Endothelial cell of umbilical vein (primary cell): ENCODE results near the gene TNP1. TPM values are rescaled to one million over a fixed set of nuclear protein-coding genes. Genes with fewer than 3 reads are reported as not detected.

ENCODE experiments used
- BruUV-seq: library from RNA; stranded (reverse); fragments of 400-500 nt; replicated peaks from 2 replicates; lab custom pipeline; 2021; lab: Mats Ljungman, UMichigan
- CTCF ChIA-PET: fragments of 300-600, 350-600 bp; sonication (Branson Sonifier 250); formaldehyde crosslinking; loops from one replicate; lab custom pipeline; 2021; ENCODE audit warnings: antibody characterized with exemption, inconsistent platforms; lab: Charles Lee
- POLR2A ChIA-PET: fragments of 300-600, 350-600 bp; sonication (Branson Sonifier 250); formaldehyde crosslinking; loops from one replicate; lab custom pipeline; 2021; ENCODE audit warnings: antibody characterized with exemption, inconsistent platforms; lab: Charles Lee
- DNase-seq: peaks from one replicate; pipeline ENCODE4 v3.0.0-alpha.2; 2011; ENCODE audit warnings: low read depth, low spot score
- FAIRE-seq: peaks from 2 replicates; lab custom pipeline; 2011; peaks lifted over from hg19 to GRCh38; lab: Jason Lieb, UNC
- H2AFZ ChIP-seq: 2 replicates; pipeline ENCODE4 v1.6.0; 2012; ENCODE audit warnings: low read depth, low read length, control low read depth, inconsistent platforms
- H3K27ac ChIP-seq: 2 replicates; pipeline ENCODE4 v1.5.1; 2011; ENCODE audit warnings: low read depth, mild to moderate bottlenecking, control low read depth, low read length, moderate library complexity; ENCODE audit not compliant: insufficient read depth
- H3K27me3 ChIP-seq, 2 experiments: 2 replicates each; pipeline versions ENCODE4 v1.6.0 to v1.6.1; 2011; ENCODE audit warnings: low read length in 2 of 2, mixed read lengths in 1 of 2; ENCODE audit not compliant: control insufficient read depth in 2 of 2, insufficient read depth in 2 of 2
- H3K36me3 ChIP-seq, 2 experiments: 2 replicates in 1 of 2; 3 replicates in 1 of 2; pipeline ENCODE4 v1.5.1; 2011; ENCODE audit warnings: low read length in 2 of 2, mild to moderate bottlenecking in 1 of 2, moderate library complexity in 1 of 2; ENCODE audit not compliant: control insufficient read depth in 2 of 2, insufficient read depth in 2 of 2; ENCODE audit errors: extremely low read depth in 1 of 2
- H3K4me1 ChIP-seq: 3 replicates; pipeline ENCODE4 v1.5.1; 2011; ENCODE audit warnings: mild to moderate bottlenecking, low read length; ENCODE audit not compliant: control insufficient read depth, insufficient read depth; ENCODE audit errors: extremely low read depth
- H3K4me2 ChIP-seq: 2 replicates; pipeline ENCODE4 v1.6.1; 2011; ENCODE audit warnings: low read length, control low read depth, mixed read lengths; ENCODE audit not compliant: insufficient read depth
- H3K4me3 ChIP-seq, 3 experiments: fragments of 200-600 bp in 1 of 3; sonication (generic), shearing (Covaris generic) in 1 of 3; replicated peaks in 1 of 3; 2 replicates each; pipeline ENCODE4 v1.5.1; 2011 to 2016; ENCODE audit warnings: control low read depth in 3 of 3, low read length in 3 of 3, mild to moderate bottlenecking in 2 of 3, inconsistent platforms in 1 of 3, low read depth in 1 of 3, moderate library complexity in 1 of 3; ENCODE audit not compliant: insufficient read depth in 1 of 3
- H3K79me2 ChIP-seq: 2 replicates; pipeline ENCODE4 v1.6.0; 2012; ENCODE audit warnings: low read length, inconsistent platforms; ENCODE audit not compliant: control insufficient read depth, insufficient read depth
- H3K9ac ChIP-seq: replicated peaks from 2 replicates; pipeline ENCODE3; 2011; ENCODE audit warnings: low read length, control low read depth; ENCODE audit not compliant: insufficient read depth; ENCODE audit errors: extremely low read depth
- H3K9me1 ChIP-seq: replicated peaks from 3 replicates; pipeline ENCODE4 v1.6.0; 2011; ENCODE audit warnings: mild to moderate bottlenecking, low read length; ENCODE audit not compliant: control insufficient read depth, insufficient read depth; ENCODE audit errors: extremely low read depth
- H3K9me3 ChIP-seq: replicated peaks from 2 replicates; pipeline ENCODE4 v1.5.1; 2012; ENCODE audit warnings: low read length, inconsistent platforms; ENCODE audit not compliant: control insufficient read depth, insufficient read depth
- H4K20me1 ChIP-seq: replicated peaks from 2 replicates; pipeline ENCODE3; 2011; ENCODE audit warnings: mild to moderate bottlenecking, low read length; ENCODE audit not compliant: control insufficient read depth, insufficient read depth; ENCODE audit errors: extremely low read depth
- EZH2 ChIP-seq: IDR thresholded peaks from 2 replicates; pipeline ENCODE4 v1.6.1; 2012; ENCODE audit warnings: borderline replicate concordance, low read depth, mild to moderate bottlenecking, moderate library complexity, low read length, inconsistent platforms; ENCODE audit not compliant: severe bottlenecking
- FOS ChIP-seq: IDR thresholded peaks from 2 replicates; pipeline ENCODE4 v1.6.1; 2011; ENCODE audit warnings: mild to moderate bottlenecking, low read length, moderate library complexity, borderline replicate concordance; ENCODE audit not compliant: insufficient read depth
- GATA2 ChIP-seq: IDR thresholded peaks from 2 replicates; pipeline ENCODE4 v1.7.0; 2011; ENCODE audit warnings: low read depth, mild to moderate bottlenecking, moderate library complexity, mixed read lengths, low read length; ENCODE audit not compliant: insufficient read length, insufficient read depth
- JUN ChIP-seq: IDR thresholded peaks from 2 replicates; pipeline ENCODE4 v1.6.1; 2011; ENCODE audit warnings: borderline replicate concordance, low read depth; ENCODE audit not compliant: insufficient read length, insufficient read depth
- MYC ChIP-seq: IDR thresholded peaks from one replicate; pipeline ENCODE4 v1.6.1; 2011; ENCODE audit warnings: mild to moderate bottlenecking, low read depth, low read length
- POLR2A ChIP-seq: IDR thresholded peaks from 2 replicates; pipeline ENCODE4 v1.6.1; 2012; ENCODE audit warnings: low read depth, mild to moderate bottlenecking, control low read depth, low read length
- POLR2AphosphoS5 ChIP-seq: IDR thresholded peaks from 2 replicates; pipeline ENCODE4 v1.6.1; 2012; ENCODE audit warnings: low read depth, mild to moderate bottlenecking, control low read depth, low read length, moderate library complexity; ENCODE audit not compliant: insufficient read depth
- dilution Hi-C: fragments of 300-500 bp; cut with MboI; formaldehyde crosslinking; loops from one replicate; pipeline ENCODE4 v1.15.0; 2019; ENCODE audit warnings: low sequenced_read_pairs; ENCODE audit not compliant: extremely low pct_ligation_motif_present
- intact Hi-C: fragments of 100-400 bp; cut with micrococcal nuclease; formaldehyde crosslinking; loops from one replicate; pipeline ENCODE4 v1.10.0; 2022
- polyA plus RNA-seq, 4 experiments: library from polyadenylated mRNA; depleted of rRNA in 3 of 4; stranded (reverse) in 3 of 4; unstranded in 1 of 4; fragments of >200 nt; gene quantifications; 2 replicates each; pipeline versions ENCODE4 v1.2.1 to v1.2.3, GENCODE V29; 2011 to 2012; ENCODE audit warnings: missing spikeins in 1 of 4
- total RNA-seq: library from RNA; stranded (reverse); gene quantifications from 2 replicates; pipeline ENCODE4 v1.2.3, GENCODE V29; 2021
- TF ChIP-seq, protein P1 (sequence below), 2 donors: IDR thresholded peaks; 1 replicate in 1 of 2; 2 replicates in 1 of 2; pipeline ENCODE4 v1.5.1; 2011; ENCODE audit warnings: low read length in 2 of 2, mild to moderate bottlenecking in 2 of 2, moderate library complexity in 2 of 2, control low read depth in 1 of 2, inconsistent platforms in 1 of 2, low read depth in 1 of 2; ENCODE audit not compliant: insufficient read depth in 1 of 2; ENCODE audit errors: extremely low read depth in 1 of 2
- TF ChIP-seq, protein P2 (sequence below): IDR thresholded peaks from 2 replicates; pipeline ENCODE4 v1.6.1; 2011; ENCODE audit not compliant: insufficient read depth, insufficient read length

Gene TNP1
- total and polyA plus RNA-seq, 2 donors (not counting 3 experiments of a cell fraction or from before 2014, with no cell fraction given), result not detected

DNA sequence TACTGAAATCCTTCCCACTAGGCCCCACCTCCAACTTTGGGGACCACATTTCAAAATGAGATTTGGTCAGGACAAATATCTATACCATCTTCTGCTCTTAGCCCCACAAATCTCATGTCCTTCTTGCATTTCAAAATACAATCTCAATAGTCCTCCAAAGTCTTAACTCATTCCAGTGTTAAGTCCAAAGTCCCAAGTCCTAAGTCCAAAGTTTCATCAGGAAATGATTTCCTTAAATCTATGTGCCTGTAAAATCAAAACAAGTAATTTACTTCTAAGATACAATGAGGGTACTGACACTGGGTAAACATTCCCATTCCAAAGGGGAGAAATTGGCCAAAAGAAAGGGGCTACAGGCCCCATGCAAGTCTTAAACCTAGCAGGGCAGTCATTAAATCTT is 40.5 kb upstream of the TNP1 start:
- no peaks in the 10 kb centered on the region for H3K27me3 ChIP-seq
- no peak for DNase-seq
- no TSS peak for BruUV-seq
- POLR2A ChIA-PET, result no interaction called here
- no peak overlapping the region for H2AFZ ChIP-seq
- H3K4me1 ChIP-seq, result no peaks in the 10 kb centered on the region
- H3K79me2 ChIP-seq, result no peaks in the 10 kb centered on the region
- H3K9ac ChIP-seq, result no peak overlapping the region
- no peak overlapping the region for H3K4me3 ChIP-seq
- FAIRE-seq, result no peak
- CTCF ChIA-PET, result interaction anchor here (1.2 to 1.3 kb wide), 2 partner anchors 10 to 885 kb away, joined by 3 read pairs; no protein-coding TSS in a partner anchor
- H3K9me1 ChIP-seq, result no peaks in the 10 kb centered on the region
- H3K4me2 ChIP-seq, result no peak overlapping the region
- no peaks in the 10 kb centered on the region for H4K20me1 ChIP-seq
- H3K36me3 ChIP-seq, result no peaks in the 10 kb centered on the region
- TF ChIP-seq JUN (no peak), FOS (no peak), POLR2AphosphoS5 (no peak), EZH2 (no peak), POLR2A (no peak), MYC (no peak), GATA2 (no peak)
- TF ChIP-seq, protein P1, sequence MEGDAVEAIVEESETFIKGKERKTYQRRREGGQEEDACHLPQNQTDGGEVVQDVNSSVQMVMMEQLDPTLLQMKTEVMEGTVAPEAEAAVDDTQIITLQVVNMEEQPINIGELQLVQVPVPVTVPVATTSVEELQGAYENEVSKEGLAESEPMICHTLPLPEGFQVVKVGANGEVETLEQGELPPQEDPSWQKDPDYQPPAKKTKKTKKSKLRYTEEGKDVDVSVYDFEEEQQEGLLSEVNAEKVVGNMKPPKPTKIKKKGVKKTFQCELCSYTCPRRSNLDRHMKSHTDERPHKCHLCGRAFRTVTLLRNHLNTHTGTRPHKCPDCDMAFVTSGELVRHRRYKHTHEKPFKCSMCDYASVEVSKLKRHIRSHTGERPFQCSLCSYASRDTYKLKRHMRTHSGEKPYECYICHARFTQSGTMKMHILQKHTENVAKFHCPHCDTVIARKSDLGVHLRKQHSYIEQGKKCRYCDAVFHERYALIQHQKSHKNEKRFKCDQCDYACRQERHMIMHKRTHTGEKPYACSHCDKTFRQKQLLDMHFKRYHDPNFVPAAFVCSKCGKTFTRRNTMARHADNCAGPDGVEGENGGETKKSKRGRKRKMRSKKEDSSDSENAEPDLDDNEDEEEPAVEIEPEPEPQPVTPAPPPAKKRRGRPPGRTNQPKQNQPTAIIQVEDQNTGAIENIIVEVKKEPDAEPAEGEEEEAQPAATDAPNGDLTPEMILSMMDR (IDR thresholded peaks at IDR 0.05; ENCODE audit: extremely low read depth in 1 of 2, insufficient read depth in 1 of 2, low read depth in 1 of 2, low read length in 2 of 2), result no peak
- TF ChIP-seq, protein P2, sequence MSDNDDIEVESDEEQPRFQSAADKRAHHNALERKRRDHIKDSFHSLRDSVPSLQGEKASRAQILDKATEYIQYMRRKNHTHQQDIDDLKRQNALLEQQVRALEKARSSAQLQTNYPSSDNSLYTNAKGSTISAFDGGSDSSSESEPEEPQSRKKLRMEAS, result no peak
- intact Hi-C loops, result no loop called here
- dilution Hi-C loops, result no loop called here
- H3K27ac ChIP-seq, result no peak overlapping the region
- no peaks in the 10 kb centered on the region for H3K9me3 ChIP-seq
